CD1c-positive myeloid dendritic cell (primary cell): ENCODE data around the gene TTC13.
"Not testable (repeated sequence)": the region's sequence is repeated elsewhere in the genome, so short reads cannot be mapped to it uniquely, and the experiment has no call there.

Experiments used
- DNase-seq: peaks from one replicate; pipeline ENCODE4 v3.0.0-alpha.2; 2016; ENCODE audit errors: extremely low spot score

TTC13 gene

GRCh38 chr1:230992100-230992774 lies 13.6 kb upstream of the TTC13 start:
- no peak for DNase-seq

- no peak for DNase-seq
Observed at GRCh38 chr1:230987448-230987847, 8.8 kb upstream of the TTC13 start.

GRCh38 chr1:230986976-230987375 lies 8.3 kb upstream of the TTC13 start:
- no peak for DNase-seq

GRCh38 chr1:230985711-230986110 lies 7.0 kb upstream of the TTC13 start:
- no peak for DNase-seq

GRCh38 chr1:230984622-230985515 lies 6.2 kb upstream of the TTC13 start:
- not testable (repeated sequence) for DNase-seq

GRCh38 chr1:230983811-230984210 lies 5.2 kb upstream of the TTC13 start:
- no peak for DNase-seq

- no peak for DNase-seq
Observed at GRCh38 chr1:230982696-230983095, 4.0 kb upstream of the TTC13 start.

- no peak for DNase-seq
Observed at GRCh38 chr1:230979952-230980351, 1.3 kb upstream of the TTC13 start.

GRCh38 chr1:230979389-230979716 lies 692 bp upstream of the TTC13 start:
- DNase-seq, result no peak

- peak; percentile 25 for DNase-seq
Observed at GRCh38 chr1:230977761-230978490, 735 bp downstream of the TTC13 start.

GRCh38 chr1:230976825-230977747 lies 1.6 kb downstream of the TTC13 start:
- DNase-seq, result peak; percentile 64

GRCh38 chr1:230976360-230976759 lies 2.3 kb downstream of the TTC13 start:
- no peak for DNase-seq

GRCh38 chr1:230975636-230976035 lies 3.0 kb downstream of the TTC13 start:
- DNase-seq, result no peak

GRCh38 chr1:230972855-230973271 lies 5.8 kb downstream of the TTC13 start:
- peak; percentile 72 for DNase-seq

GRCh38 chr1:230971771-230972170 lies 6.9 kb downstream of the TTC13 start:
- DNase-seq, result no peak

- no peak for DNase-seq
Observed at GRCh38 chr1:230970432-230970831, 8.2 kb downstream of the TTC13 start.

- no peak for DNase-seq
Observed at GRCh38 chr1:230966358-230966873, 12.2 kb downstream of the TTC13 start.

GRCh38 chr1:230965535-230965934 lies 13.1 kb downstream of the TTC13 start:
- no peak for DNase-seq

GRCh38 chr1:230964896-230965295 lies 13.8 kb downstream of the TTC13 start:
- DNase-seq, result no peak

GRCh38 chr1:230958370-230958769 lies 20.3 kb downstream of the TTC13 start:
- no peak for DNase-seq

GRCh38 chr1:230957580-230957989 lies 21.1 kb downstream of the TTC13 start:
- no peak for DNase-seq
